ENCODE results near the gene ESAM. TPM values are rescaled to one million over a fixed set of nuclear protein-coding genes. Genes with fewer than 3 reads are reported as not detected.
A peak's percentile ranks its signal among the peaks of the same experiment; 100 is the strongest.

Gene ESAM
- not detected in 2 replicates for total RNA-seq (2014; rRNA removed; shearing (Covaris generic))

GRCh38 chr11:124762105-124762623, at the start of gene ESAM:
TSS of gene ESAM (minus strand) at chr11:124762290. CDS start at chr11:124762154, 136 bp downstream.
- no peak for DNase-seq (ENCODE audit: low read depth)

DNA sequence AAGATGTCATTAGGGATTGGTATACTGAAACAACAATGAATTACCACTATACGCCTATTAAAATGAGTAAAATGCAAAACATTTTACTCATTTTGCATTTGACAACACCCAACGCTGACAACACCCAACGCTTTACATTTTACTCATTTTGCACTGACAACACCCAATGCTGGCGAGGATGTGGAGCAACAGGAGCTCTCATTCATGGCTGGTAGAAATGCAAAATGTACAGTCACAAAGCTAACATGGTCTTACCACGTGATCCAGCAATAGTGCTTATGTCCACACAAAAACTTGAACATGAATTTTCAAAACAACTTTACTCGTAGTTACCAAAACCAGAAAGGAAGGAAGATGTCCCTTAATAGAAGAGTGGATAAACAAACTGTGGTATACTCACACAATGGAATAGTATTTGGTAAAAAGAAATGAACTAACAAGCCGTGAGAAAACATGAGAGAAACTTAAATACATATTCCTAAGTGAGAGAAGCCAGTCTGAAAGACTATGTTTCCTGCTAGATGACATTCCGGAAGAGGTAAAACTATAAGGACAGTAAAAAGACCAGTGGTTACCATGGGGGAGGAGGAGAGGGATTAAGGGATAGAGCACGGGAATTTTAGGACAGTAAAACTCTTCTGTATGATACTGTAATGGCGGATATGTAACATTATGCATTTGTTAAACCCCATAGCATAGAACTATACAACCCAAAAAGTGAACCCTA, 49.5 kb upstream of the ESAM start:
- no peak for DNase-seq (ENCODE audit: low read depth)

DNA sequence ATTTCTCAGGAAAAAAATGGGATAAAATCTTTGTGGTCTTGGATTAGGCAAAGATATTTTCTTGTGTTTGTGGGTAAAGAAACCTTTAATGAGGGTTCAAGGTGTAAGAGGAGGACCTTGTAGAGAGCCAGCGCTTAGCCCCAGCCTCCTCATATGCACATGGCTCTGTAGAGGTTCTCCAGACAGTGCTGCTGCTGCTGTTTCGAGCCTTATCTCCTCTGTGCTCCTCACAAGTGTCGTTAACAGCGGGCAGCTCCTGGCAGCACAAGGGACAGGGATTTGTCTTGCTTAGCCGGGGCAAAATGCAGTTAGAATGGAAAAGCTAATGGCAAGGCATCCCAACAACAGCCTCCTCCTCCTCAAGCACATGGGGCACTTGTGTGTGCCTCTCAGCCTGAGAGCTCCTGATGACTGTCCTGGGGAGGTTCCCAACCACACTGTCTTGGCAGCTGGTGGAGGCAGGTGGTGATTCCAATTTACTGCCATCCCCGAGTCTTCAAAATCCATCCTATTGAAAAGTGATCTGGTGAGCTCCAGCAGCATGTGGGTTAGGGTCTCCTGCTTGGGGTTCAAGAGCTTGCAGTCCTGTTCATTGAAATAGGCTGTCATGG, 45.7 kb upstream of the ESAM start:
- peak; percentile 19 for DNase-seq (ENCODE audit: low read depth)

GRCh38 chr11:124807201-124807600, 45.1 kb upstream of the ESAM start:
- DNase-seq (ENCODE audit: low read depth): no peak

- no peak for DNase-seq (ENCODE audit: low read depth)
Observed at GRCh38 chr11:124804884-124805283, 42.8 kb upstream of the ESAM start.

GRCh38 chr11:124801636-124802312, 39.7 kb upstream of the ESAM start:
- peak; percentile 32 for DNase-seq (ENCODE audit: low read depth)

DNA sequence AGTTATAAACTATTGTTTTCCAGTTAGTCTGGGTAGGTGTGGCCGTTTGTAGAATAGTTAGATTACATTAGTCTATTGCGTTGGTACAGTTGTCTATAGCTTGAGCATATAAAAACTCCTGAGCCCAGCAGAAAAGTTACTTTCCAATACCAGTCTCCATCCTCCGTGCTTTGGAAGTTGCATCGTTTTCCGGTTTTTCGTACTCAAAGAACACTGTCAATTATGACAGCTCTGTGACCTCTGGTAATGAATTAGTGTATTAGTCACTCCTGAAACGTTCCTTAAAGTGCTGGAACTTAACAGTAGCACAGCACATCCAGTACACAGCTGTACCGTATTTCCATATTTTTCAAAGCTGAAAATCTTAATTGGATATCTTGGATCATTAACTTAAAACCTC, 38.9 kb upstream of the ESAM start:
- DNase-seq (ENCODE audit: low read depth): peak; percentile 65

GRCh38 chr11:124800226-124800929, 38.3 kb upstream of the ESAM start, which contains the start of gene MSANTD2:
TSS of gene MSANTD2 (minus strand) at chr11:124800406. CDS start at chr11:124800380, 26 bp downstream.
- DNase-seq (ENCODE audit: low read depth): peak; percentile 83

DNA sequence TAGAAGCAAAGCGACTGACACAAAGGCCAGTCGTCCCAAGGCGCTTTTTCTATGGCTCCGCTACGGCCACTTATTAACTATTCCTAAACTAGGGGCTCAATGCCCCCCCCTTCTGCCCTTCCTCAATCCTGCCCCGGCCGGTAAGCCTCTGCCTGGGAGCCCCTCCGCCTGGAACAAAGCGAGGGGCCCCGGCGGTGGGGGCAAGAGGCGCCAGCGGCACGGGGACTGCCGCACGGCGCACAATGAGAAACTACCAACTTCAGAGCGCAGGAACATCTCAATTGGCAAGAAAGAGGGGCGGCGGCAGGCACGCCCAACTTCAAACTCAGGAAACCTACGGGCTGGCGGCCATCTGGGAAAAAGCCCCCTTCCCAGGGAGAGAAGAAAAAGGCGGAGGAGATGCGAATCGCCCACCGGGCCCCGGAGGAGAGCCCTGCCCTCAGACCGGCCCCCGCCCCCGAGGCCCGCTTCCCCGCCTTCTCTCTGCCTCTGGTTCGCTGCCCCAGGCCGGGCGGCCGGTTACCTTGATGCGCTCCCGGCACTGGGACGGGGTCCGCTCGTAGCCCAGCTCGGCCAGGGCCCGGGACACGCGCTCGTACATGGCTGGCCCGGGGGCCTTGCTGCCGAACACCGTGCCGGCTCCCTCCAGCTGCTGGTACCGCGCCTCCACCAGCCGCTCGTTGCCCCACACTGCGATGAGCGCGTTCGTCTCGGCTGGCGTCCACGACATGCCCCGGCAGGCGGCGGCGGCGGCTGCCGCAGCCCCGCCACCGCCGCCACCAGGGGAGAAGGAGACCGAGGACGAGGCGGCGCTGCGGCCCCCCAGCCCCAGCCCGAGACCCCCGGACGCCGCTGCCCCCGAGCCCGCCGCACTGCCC, 37.5 kb upstream of the ESAM start:
- DNase-seq (ENCODE audit: low read depth): peak; percentile 27

DNA sequence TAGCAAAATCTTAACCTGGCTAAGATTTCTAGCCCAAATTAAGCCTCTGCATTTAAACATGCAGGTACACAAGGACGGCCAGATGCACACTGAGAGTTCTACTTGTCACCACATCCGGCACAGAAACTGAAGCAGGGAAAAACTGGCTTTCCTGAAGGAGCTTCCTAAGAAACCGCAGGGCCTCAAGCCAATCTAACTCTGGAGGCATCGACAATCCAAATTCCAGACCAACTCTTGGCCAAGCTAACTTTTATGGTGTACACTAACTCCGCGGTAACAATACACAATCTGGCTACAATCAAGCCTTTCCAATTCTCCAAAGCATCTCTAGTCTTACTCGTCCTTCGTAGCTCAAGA, 36.9 kb upstream of the ESAM start:
- DNase-seq (ENCODE audit: low read depth): peak; percentile 76

DNA sequence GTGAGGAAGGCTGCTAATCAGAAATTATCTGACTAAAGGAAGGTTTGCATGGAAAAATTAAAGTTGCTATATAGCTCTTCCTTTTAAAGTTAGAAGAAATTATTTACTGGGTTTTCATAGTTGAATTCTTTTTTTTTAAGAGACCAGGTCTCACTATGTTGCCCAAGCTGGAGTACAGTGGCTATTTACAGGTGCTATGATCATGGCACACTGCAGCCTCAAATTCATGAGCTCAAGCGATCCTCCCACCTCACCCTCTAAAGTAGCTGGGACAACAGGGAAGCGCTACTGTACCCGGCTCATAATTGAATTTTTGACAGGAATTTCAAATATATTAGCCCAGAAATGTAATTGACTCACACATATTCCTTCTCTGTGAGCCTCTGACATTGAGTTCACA, 34.2 kb upstream of the ESAM start:
- no peak for DNase-seq (ENCODE audit: low read depth)

DNA sequence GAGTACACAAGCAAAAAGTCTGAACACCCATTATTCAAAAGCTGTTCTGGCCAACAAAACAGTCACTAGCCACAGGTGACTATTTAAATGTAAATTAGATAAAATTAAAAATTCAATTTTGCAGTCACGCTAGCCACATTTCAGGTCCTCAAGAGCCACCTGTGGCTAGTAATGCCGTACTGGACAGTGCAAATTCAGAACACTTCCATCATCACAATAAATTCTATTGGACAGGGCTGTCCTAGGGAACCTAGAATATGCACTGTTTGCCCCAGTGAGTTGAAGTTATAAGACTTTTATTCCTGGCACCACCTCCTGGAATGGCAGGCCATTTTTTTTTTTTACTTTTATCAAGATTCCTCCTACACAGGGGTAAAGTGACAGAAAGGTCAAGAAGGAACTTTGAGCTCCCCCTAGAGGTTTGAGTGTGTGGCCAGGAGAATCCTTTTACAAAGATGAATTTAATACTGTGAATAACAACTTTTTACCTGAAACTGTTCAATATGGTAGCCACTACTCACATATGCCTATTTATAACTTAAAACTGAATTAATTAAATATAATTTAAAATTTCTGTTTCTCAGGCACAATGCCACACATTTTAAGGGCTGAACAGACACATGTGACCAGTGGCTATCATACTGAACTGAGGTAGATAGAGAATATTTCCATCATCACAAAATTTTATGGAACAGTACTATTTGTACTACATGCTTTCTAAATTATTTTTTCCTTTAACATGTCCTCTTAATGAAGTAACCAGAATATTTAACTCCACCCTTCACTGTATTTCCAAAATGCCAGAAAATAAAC, 31.6 kb upstream of the ESAM start:
- DNase-seq (ENCODE audit: low read depth): peak; percentile 48

- DNase-seq (ENCODE audit: low read depth): no peak
Observed at GRCh38 chr11:124791626-124792341, 29.7 kb upstream of the ESAM start.

DNA sequence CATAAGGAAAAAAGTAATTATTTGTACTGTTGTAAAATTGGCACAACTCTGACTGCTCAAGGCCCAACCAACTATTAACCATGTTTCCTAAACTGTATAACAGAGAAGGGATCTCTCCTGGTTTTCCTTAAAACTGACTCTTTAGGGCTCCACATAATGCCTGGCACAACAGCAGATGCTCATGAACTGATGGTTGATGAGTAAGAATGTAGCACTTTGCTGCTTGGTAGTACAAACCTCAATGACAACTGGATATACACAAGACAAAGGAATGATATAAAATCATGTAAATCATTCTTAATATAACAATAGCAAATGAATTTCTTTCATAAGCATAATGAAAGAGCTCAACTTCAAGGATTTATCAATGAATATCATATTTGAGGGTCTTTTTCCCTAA, 26.4 kb upstream of the ESAM start:
- no peak for DNase-seq (ENCODE audit: low read depth)

GRCh38 chr11:124784051-124784450, 22.0 kb upstream of the ESAM start:
- no peak for DNase-seq (ENCODE audit: low read depth)

GRCh38 chr11:124783002-124783401, 20.9 kb upstream of the ESAM start:
- no peak for DNase-seq (ENCODE audit: low read depth)

DNA sequence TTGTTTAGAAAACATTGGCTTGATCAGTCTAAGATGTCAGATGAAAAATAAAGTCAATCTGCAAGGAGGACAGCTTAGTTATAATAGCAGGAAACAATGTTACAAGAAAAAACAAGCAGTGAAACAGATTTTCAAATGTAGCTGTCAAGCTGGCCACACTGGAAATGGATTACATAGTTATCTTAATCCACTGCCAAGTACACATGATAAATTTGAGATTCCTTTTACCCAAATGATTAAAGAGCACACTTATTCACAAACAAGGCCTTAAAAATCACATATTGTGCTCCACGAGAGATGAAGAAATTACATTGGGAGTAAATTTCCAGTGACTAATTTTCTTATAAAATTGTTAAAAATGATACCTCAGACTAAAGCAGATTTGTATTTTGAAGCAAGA, 17.5 kb upstream of the ESAM start:
- DNase-seq (ENCODE audit: low read depth): no peak

GRCh38 chr11:124778281-124778680, 16.2 kb upstream of the ESAM start:
- no peak for DNase-seq (ENCODE audit: low read depth)

DNA sequence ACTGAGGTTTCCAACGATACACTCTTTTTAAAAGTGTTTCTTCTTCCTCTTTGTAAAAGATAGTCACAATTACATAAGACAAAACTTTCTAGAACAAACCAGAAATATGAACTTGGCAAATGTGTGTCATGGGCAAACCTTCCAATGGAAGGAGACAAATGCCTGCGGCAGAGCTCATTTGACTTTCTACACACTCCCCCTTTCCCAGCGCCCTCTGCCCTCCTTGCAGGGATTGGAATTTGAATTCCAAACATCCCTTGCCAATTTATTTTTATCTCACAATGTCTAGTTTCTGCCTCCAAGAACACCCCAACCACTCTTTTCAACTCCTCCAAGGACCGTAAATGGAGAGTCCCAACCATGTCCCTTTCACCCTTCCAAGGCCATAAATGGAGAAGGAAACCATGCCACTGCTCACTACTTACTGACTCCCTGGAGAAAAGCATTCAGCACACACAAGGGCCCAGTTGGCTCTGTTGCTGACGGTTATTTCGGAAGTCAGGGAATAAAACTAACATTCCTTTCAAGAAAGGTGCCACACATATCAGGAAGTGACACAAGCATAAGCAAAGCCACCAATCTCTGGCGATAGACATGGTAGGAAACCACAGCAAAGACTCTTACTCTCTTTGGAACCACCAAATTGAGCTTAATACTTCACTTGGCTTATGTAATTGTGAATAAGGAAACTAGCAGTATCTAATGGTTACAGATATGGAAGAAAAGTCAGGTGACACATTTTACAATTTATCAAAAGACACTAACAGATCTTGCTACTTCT, 15.0 kb upstream of the ESAM start:
- no peak for DNase-seq (ENCODE audit: low read depth)
